22Rv1 (cell line): ENCODE data around the gene PHYH.
A peak's percentile ranks its signal among the peaks of the same experiment; 100 is the strongest.

Experiments used
- H3K27ac ChIP-seq: fragments of 450-650 bp; 2 replicates; pipeline ENCODE4 v1.5.1; 2017
- CTCF ChIP-seq: fragments of 450-650 bp; IDR thresholded peaks from 2 replicates; pipeline ENCODE4 v1.5.1; 2017; ENCODE audit warnings: mild to moderate bottlenecking
- ZFX ChIP-seq: fragments of 450-650 bp; IDR thresholded peaks from 2 replicates; pipeline ENCODE4 v1.6.1; 2017; ENCODE audit warnings: antibody characterized with exemption, borderline replicate concordance

The PHYH gene

GRCh38 chr10:13308096-13308495, 8.2 kb upstream of the PHYH start:
- no peak overlapping the region for H3K27ac ChIP-seq
- TF ChIP-seq ZFX = no peak
- TF ChIP-seq CTCF = no peak

- TF ChIP-seq ZFX (no peak), CTCF (no peak)
These were observed 6.2 kb upstream of the PHYH start for GRCh38 chr10:13306103-13306502.

GRCh38 chr10:13302821-13303555, 3.1 kb upstream of the PHYH start:
- H3K27ac ChIP-seq = peak overlapping the region; percentile 87

More at GRCh38 chr10:13306103-13306502, 6.2 kb upstream of the PHYH start:
- H3K27ac ChIP-seq = no peak overlapping the region

DNA sequence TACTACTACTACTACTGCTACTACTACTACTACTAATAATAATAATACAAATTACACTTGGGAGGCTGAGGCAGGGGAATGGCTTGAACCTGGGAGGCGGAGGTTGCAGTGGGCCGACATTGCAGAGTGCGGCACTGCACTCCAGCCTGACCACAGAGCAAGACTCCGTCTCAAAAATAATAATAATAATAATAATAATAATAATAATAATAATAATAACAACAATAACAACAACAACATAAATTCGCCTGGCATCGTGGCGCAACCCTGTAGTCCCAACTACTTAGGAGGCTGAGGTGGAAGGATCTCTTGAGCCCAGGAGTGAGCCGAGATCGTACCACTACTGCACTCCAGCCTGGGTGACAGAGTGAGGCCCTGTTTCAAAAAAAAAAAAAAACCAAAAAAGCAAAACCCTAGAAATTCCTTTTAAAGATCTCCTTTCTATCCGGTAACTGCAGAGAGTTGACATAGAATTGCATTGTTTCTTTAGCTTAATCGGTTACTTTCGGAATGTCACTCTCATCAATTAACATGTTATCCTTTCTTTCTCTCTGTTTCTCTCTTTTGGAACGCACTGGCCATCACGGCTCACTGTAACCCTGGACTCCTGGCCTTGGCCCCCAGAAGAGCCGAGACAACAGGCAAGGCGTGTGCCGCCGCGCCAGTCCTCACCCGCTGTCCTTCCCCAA, 972 bp downstream of the PHYH start:
- peak overlapping the region; percentile 32; the same call in 1 of the 2 replicates for H3K27ac ChIP-seq
- no peak for TF ChIP-seq CTCF
- TF ChIP-seq ZFX = no peak

More at GRCh38 chr10:13302821-13303555, 3.1 kb upstream of the PHYH start:
- TF ChIP-seq CTCF = no peak
- TF ChIP-seq ZFX = no peak

DNA sequence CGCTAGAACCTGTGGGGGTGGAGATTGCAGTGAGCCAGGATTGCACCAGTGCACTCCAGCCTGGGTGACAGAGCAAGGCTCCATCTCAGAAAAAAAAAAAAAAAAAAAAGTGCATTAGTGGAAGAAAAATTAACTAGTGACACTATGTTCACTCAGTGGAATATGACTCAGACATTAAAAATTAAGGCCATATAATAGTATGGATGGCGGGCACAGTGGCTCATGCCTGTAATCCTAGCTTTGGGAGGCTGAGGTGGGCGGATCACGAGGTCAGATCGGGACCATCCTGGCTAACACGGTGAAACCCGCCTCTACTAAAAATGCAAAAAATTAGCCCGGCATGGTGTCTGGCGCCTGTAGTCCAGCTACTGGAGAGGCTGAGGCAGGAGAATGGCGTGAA, 3.4 kb downstream of the PHYH start:
- TF ChIP-seq ZFX (no peak), CTCF (no peak)
- no peak overlapping the region for H3K27ac ChIP-seq

DNA sequence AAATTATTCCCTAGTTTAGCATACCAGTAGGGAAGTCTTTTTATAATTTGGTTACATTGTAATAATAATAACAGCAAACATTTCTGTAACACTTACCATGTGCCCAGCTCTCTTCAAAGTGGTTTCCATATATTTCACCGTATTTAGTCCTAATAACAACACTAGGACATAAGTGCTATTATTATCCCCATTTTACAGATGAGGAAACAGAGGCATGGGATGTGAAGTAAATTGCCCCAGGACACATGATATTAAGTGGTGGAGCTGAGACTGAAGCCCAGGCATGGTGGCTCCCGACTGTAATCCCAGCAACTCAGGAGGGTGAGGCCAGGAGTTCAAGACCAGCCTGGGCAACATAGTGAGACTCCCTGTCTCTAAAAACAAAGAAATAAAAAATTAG, 5.1 kb downstream of the PHYH start:
- no peak for TF ChIP-seq CTCF
- TF ChIP-seq ZFX = no peak
- H3K27ac ChIP-seq = no peak overlapping the region
